Ecto neural progenitor cell (in vitro differentiated cells): ENCODE results near the gene S100A1.
"Not testable (repeated sequence)": the region's sequence is repeated elsewhere in the genome, so short reads cannot be mapped to it uniquely, and the experiment has no call there.

Source experiments
- DNase-seq: peaks from one replicate; pipeline ENCODE4 v3.0.0-alpha.2; 2018; ENCODE audit warnings: low spot score

The S100A1 gene

GRCh38 chr1:153658400-153659174 is 30.4 kb downstream of the S100A1 start, which contains the start of gene SNAPIN:
SNAPIN (plus strand) TSS chr1:153658703; CDS start chr1:153658744, 41 bp downstream.
- DNase-seq = peak; percentile 95

- DNase-seq = no peak
These were observed 30.9 kb downstream of the S100A1 start for GRCh38 chr1:153659175-153659534.

DNA sequence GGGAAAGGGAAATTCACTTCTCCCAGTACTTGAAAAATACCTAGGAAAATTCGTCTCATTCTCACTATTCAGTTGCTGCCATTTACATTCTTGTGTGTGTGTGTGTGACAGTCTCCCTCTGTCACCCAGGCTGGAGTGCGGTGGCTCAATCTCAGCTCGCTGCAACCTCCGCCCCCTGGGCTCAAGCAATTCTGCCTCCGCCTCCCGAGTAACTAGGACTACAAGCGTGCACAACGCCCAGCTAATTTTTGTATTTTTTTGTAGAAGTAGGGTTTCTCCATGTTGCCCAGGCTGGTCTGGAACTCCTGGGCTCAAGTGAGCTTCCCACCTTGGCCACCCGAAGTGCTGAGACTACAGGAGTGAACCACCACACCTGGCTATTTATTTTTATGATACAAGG is 31.4 kb downstream of the S100A1 start:
- DNase-seq = no peak

- DNase-seq = no peak
These were observed 33.0 kb downstream of the S100A1 start for GRCh38 chr1:153661111-153661708.

DNA sequence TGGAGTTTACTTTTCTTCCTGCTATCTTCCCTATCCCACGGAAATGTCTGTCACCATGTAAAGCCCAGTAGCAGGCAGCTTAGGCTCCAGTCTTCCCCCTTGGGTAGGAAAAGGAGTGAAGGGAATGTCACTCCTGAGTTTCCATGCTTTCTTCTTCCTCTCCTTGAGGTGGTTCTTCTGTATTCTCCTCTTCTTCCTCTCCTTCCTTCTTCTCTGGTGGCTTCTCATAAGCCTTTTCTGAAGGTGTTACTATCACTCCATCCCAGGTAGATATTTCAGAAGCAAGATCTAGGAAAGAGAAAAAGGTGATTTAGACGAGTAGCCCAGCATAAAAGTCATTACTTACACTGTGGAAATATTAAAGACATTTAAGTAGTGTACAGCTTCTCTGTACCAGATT is 34.0 kb downstream of the S100A1 start:
- no peak for DNase-seq

GRCh38 chr1:153663211-153663610 is 35.0 kb downstream of the S100A1 start:
- DNase-seq = no peak

DNA sequence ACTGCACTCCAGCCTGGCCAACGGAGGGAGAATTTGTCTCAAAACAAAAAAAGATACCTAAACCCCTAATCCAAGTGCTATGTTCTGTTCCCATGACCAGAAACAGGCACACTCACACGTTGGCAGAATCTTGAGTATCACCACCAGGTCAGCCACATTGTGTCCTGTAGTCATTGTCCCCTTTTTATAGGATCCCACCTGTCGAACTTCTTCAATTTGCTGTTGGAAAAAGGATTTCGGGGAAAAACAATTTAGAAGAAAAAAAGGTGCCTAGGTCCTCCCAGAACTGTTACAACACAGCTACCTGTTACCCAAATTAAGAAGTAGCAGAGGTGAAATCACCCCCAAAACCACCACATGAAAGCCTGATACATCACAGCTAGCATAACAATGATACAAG is 39.2 kb downstream of the S100A1 start:
- no peak for DNase-seq

DNA sequence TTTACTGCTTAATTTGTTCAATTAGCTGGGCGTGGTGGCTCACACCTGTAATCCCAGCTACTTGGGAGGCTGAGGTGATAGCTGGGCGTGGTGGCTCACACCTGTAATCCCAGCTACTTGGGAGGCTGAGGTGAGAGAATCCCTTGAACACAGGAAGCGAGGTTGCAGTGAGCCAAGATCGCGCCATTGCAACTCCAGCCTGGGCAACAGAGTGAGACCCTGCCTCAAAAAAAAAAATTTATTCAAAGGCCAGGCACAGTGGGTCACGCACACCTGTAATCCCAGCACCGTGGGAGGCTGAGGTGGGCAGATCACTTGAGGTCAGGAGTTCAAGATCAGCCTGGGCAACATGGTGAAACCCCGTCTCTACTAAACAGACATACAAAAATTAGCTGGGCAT is 40.4 kb downstream of the S100A1 start:
- DNase-seq = not testable (repeated sequence)

GRCh38 chr1:153669606-153670005 is 41.4 kb downstream of the S100A1 start:
- DNase-seq = no peak

DNA sequence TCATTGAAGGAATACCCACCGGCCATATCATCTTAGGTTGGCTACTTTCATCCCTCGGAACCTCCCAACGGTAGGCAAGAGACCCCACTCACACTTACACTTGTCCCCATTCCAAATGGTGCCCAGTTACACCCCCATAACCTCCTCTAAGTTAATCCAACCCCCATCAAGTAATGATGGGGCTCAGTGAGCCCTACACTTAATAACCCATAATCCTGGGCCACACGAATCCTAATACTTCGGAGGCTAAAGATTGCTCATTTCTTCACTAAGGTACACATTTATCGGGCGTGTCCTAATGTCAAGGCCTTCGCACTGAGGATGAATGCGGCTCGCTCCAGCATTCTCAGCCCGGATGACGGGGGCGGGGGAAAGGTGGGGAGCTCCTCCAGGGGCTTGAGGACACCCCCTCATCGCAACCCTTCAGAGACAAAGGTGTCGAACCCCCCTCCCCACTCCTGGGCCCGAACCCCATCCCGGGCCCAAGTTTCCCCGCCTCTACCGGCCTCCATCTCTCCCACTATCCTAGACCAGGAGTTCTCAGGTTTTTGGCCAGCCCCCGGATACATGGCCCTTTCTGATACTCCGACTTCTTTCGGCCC is 42.1 kb downstream of the S100A1 start:
- DNase-seq = no peak

DNA sequence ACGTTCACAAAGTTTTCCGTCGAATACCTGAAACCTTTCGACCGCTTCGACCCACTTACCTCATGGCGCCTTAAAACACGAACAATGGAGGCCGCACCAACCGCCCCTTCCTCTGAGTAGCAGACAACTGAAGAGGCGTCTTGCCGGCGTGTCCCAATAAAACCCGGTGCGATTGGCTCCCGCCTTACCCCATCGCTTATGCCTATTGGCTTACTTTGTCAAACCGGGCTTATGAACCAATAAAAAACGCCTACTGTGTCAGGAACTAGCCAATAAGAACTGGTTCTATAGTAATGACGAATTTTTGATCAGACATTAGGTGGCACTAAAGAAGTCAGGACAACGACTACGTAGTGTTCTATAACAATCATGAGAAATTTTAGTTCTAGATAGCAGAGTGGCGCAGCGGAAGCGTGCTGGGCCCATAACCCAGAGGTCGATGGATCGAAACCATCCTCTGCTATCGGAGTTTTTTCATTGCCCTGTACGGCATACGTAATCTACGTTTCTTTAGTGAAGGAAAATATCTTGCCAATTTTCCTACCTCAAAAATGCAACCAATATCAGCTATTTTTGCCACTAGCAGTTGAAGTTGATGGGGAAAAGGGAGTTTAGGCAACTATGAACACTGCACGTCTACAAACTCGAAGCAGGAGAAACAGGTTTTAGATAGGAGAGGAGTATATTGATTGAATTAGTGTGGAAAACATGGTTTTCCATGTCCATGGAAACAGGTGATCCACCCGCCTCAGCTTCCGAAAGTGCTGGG is 42.8 kb downstream of the S100A1 start, which contains the start of gene ILF2:
TSS of gene ILF2 (minus strand) at position 135 of the 769 bp plus-strand sequence. CDS start at position 64, 71 bp downstream.
- peak; percentile 98 for DNase-seq

- not testable (repeated sequence) for DNase-seq
These were observed 43.6 kb downstream of the S100A1 start for GRCh38 chr1:153671628-153672353.

DNA sequence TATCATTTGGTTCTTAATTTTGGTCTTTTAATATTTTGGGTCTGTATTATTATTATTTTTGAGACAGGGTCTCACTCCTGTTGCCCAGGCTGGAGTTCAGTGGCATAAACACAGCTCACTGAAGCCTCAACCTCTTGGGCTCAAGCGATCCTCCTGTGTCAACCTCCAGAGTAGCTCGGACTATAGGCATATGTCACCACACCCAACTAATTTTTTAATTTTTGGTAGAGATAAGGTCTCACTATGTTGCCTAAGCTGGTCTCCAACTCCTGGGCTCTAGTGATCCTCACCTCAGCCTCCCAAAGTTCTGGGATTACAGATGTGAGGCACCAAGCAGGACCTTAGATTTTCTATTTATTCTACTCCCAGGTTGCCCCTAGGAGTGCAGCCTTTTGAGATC is 45.3 kb downstream of the S100A1 start:
- no peak for DNase-seq

GRCh38 chr1:153677718-153678518 is 49.7 kb downstream of the S100A1 start:
- DNase-seq = peak; percentile 78

DNA sequence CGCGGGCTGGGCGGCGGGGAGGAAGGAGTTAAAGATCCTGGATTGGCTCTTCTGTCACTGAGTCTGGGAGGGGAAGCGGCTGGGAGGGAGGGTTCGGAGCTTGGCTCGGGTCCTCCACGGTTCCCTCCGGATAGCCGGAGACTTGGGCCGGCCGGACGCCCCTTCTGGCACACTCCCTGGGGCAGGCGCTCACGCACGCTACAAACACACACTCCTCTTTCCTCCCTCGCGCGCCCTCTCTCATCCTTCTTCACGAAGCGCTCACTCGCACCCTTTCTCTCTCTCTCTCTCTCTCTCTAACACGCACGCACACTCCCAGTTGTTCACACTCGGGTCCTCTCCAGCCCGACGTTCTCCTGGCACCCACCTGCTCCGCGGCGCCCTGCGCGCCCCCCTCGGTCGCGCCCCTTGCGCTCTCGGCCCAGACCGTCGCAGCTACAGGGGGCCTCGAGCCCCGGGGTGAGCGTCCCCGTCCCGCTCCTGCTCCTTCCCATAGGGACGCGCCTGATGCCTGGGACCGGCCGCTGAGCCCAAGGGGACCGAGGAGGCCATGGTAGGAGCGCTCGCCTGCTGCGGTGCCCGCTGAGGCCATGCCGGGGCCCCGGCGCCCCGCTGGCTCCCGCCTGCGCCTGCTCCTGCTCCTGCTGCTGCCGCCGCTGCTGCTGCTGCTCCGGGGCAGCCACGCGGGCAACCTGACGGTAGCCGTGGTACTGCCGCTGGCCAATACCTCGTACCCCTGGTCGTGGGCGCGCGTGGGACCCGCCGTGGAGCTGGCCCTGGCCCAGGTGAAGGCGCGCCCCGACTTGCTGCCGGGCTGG is 50.5 kb downstream of the S100A1 start, which contains the start of gene NPR1:
TSS of gene NPR1 (plus strand) at position 170 of the 818 bp plus-strand sequence. CDS start at position 591, 421 bp downstream.
- peak; percentile 58 for DNase-seq

DNA sequence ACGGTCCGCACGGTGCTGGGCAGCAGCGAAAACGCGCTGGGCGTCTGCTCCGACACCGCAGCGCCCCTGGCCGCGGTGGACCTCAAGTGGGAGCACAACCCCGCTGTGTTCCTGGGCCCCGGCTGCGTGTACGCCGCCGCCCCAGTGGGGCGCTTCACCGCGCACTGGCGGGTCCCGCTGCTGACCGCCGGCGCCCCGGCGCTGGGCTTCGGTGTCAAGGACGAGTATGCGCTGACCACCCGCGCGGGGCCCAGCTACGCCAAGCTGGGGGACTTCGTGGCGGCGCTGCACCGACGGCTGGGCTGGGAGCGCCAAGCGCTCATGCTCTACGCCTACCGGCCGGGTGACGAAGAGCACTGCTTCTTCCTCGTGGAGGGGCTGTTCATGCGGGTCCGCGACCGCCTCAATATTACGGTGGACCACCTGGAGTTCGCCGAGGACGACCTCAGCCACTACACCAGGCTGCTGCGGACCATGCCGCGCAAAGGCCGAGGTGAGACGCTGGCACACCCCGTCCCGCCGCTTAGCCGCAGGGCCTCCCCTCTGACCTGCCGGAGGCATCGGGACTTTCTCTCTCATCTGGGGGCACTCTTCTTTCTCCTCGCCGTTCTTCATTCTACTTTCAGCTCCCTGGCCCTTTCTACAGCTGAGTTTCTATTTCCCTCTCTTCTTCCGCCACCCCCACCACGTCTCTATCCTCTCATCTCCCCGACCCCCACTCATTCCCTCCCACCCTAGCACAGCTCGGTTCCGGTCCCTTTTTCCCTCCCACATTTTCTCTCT is 51.3 kb downstream of the S100A1 start:
- peak; percentile 68 for DNase-seq

GRCh38 chr1:153680120-153680403 is 51.8 kb downstream of the S100A1 start:
- DNase-seq = no peak
